HG03575 (cell line): ENCODE measurements around the gene RCBTB2.

Experiments
- ATAC-seq: cut with Tn5 transposase; IDR thresholded peaks from one replicate; pipeline ENCODE4 v1.9.1; 2021; ENCODE audit not compliant: unreplicated experiment, insufficient number of reproducible peaks, low FRiP score; ENCODE audit errors: extremely low read depth

Gene RCBTB2

GRCh38 chr13:48567515-48568369 is 34.9 kb upstream of the RCBTB2 start:
- ATAC-seq, result no peak

GRCh38 chr13:48564056-48564455 is 31.2 kb upstream of the RCBTB2 start:
- ATAC-seq, result no peak

- no peak for ATAC-seq
These were observed 30.7 kb upstream of the RCBTB2 start for GRCh38 chr13:48563626-48564025.

DNA sequence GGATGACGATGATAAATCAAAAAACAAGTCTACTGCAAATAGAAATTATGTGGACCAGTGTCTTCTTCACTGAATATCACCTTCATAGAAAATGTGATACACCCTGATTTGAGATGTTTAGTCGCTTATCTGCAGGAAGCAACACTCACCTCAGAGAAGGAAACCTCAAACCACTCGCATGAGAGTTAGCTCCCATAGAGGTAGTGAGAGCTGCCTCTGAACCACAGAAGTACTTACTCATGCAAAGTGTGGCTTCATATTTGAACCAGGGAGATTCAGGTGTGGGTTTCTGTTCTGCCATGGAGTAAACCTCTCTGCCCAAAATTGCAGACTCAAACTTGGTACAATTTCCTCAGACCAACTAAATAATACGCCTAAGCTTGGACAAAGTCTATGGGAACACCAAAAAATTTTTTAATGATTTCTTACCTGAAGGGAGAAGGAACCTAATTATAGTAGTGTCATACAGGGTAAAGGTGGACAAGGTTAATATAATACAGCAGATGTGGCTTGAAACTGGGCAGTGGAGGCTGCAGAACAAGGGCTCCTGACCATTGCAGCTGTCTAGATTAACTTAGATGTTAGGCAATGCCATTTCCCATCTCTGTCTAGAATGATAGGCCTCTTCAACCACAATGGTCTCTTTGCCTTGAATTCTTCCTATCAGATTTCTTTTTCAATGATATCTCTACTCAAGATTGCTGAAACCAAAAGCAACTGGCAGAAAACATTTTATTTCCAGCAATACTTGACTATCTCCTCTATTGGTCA is 29.6 kb upstream of the RCBTB2 start:
- peak; percentile 95 for ATAC-seq

GRCh38 chr13:48561466-48562235 is 28.8 kb upstream of the RCBTB2 start:
- ATAC-seq, result no peak

DNA sequence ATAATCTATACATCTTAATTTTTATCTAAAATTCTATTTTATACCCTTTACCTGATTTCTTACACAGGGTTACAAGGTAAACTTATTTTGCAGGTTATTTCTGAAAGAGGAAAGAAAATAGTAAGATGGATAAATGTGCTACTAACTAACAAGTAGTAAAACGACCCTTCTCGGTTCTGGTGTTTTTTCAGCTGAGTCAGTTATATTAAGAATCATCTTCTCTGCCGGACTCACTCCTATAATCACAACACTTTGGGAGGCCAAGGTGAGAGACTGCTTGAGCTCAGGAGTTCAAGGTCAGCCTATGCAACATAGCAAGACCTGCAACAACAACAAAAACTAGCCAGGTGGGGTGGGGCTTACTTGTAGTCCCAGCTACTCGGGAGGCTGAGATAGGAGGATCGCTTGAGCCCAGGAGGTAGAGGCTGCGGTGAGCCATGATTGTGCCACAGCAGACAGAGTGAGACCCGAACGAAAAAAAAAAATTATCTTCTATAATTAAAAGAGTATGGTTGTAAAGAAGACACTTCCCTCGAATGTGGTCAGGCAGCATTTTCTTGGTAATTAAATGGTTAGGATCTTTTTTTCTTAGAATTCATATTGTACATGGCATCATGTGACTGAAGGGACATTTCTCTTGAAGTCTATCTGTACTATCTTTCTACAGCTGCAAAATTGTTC is 27.9 kb upstream of the RCBTB2 start:
- no peak for ATAC-seq

DNA sequence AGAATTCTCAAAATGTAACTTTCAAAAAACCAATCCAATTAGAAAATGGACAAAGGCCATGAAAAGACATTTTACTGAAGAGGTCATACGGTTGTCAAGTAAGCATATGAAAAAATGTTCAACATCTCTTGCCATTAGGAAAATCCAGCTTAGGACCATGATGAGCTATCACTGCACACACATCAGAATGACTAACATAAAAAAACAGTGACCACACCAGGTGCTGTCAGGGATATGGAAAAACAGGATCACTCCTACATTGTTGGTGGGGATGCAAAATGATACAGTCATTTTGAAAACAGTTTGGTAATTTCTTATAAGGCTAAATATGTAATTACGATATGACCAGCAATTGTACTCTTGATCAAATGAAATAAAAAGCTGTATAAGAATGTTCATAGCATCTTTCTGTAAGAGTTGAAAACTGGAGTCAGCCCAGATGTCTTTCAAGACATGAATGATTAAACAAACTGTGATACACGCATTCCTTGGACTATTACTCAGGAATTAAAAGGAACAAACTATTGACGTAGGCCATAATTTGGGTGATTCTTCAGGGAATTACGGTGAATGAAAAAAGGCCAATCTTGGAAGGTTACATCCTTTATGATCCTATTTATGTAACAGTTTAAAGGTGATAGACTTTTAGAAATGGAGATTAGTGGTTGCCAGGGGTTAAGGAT is 26.9 kb upstream of the RCBTB2 start:
- ATAC-seq, result no peak

- no peak for ATAC-seq
These were observed 23.9 kb upstream of the RCBTB2 start for GRCh38 chr13:48556817-48557216.

- no peak for ATAC-seq
These were observed 22.6 kb upstream of the RCBTB2 start for GRCh38 chr13:48555441-48555840.

DNA sequence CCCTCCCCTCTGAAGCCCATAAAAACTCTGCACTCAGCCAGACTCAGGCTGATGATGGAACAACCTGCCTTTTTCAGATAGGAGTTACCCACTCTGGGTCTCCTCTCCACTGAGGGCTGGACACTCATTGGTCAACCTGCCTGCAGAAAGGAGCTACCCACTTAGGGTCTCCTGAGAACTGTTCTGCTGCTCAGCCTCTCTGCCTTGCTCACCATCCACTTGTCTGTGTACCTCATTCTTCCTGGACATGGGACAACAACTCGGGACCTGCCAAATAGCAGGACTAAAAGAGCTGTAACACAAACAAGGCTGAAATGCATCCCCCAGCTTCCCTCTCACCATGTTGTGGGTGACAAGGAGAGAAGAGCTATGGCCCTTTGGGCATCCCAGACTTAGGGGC is 18.4 kb upstream of the RCBTB2 start:
- ATAC-seq, result no peak

- no peak for ATAC-seq
These were observed 16.8 kb upstream of the RCBTB2 start for GRCh38 chr13:48549658-48550057.

GRCh38 chr13:48547663-48548092 is 14.8 kb upstream of the RCBTB2 start:
- ATAC-seq, result no peak

DNA sequence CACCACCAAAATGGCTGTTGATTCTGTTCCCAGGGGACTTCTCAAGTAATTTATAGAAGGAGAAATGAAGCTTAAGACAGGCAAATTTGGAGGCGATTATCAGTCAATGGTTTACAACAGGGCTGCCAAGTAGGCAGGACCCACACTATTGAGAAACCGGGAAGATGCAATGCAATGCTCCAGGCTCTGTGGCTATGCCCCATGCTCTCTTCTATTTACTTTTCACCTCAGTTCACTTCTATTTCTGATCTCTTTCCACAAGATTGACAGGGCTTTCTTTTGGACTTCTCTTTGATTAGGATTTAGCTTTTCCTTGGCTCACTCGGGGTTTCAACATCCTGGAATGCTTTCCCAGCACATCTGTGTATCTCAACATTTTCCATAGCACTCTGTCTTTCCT is 12.7 kb upstream of the RCBTB2 start:
- ATAC-seq, result no peak

DNA sequence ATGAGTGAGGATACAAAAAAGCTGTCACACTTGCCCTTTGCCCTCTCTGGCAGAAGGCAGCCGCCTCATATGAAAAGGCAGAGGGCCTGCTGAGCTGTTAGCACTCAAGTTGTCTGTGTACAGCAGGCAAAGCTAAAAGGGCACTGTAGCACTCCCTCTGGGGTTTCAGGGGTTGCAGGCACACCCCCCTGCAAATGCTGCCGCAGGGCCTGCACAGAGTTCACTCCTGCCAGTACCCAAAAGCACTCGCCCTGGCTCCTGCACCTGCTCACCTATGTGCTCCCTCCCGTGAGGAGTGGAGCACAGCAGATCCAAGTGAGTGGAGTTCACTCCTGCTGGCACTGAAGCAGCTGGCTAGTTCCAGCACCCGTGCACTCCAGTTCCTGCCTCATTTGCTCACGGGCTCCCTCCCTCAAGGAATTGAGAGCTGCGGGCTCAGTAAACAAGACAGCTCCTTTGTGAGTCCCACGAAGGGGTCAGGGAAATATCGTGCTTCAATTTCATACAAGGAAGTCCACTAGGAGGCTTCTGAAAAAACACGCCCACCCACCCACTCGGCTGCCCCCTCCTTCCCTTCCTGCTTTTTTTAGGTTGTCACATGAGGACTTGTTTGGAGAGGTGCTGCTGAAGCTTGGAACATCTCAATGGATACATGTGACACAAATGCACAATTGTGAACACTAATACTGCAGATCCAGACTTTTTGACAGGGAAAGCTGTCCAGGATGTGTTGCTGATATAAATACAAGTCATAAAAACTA is 9.9 kb upstream of the RCBTB2 start:
- no peak for ATAC-seq

- ATAC-seq, result no peak
These were observed 9.3 kb upstream of the RCBTB2 start for GRCh38 chr13:48542138-48542537.

GRCh38 chr13:48539550-48539949 is 6.7 kb upstream of the RCBTB2 start:
- ATAC-seq, result no peak

GRCh38 chr13:48536621-48537250 is 3.9 kb upstream of the RCBTB2 start:
- no peak for ATAC-seq
